HFF-Myc (cell line): ENCODE results near the gene NBAS.

Experiments used
- DNase-seq: peaks from one replicate; pipeline ENCODE4 v3.0.0-alpha.2; 2011; ENCODE audit warnings: low read depth; ENCODE audit errors: extremely low read depth
- H3K4me3 ChIP-seq: replicated peaks from 2 replicates; pipeline ENCODE4 v1.5.1; 2011; ENCODE audit warnings: low read depth, mild to moderate bottlenecking, control low read depth, low read length
- TF ChIP-seq, protein P1 (sequence below): IDR thresholded peaks from 2 replicates; pipeline ENCODE4 v1.5.1; 2012; ENCODE audit warnings: mild to moderate bottlenecking, low read depth, low read length, control low read depth; ENCODE audit errors: missing control alignments

NBAS gene

DNA sequence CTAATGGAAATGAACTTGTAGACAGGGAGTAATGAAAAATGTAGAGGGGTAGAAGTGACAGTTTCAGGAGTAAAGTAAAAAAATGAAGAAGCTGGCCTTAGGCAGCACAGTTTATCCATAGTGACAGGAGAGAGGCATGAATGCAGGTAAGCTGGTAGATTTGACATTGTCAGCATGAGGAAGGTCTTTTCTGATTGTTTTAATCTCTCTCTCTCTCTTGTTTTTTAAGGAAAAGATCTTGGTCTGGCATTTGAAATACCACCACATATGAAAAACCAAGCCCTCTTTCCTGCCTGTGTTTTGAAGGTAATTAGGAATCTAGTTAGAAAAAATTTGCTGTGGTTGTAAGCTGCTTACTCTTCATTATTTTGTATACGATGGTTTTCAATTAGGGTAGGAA is 44.6 kb upstream of the NBAS start:
- DNase-seq = no peak
- H3K4me3 ChIP-seq = no peak overlapping the region
- TF ChIP-seq, protein P1, sequence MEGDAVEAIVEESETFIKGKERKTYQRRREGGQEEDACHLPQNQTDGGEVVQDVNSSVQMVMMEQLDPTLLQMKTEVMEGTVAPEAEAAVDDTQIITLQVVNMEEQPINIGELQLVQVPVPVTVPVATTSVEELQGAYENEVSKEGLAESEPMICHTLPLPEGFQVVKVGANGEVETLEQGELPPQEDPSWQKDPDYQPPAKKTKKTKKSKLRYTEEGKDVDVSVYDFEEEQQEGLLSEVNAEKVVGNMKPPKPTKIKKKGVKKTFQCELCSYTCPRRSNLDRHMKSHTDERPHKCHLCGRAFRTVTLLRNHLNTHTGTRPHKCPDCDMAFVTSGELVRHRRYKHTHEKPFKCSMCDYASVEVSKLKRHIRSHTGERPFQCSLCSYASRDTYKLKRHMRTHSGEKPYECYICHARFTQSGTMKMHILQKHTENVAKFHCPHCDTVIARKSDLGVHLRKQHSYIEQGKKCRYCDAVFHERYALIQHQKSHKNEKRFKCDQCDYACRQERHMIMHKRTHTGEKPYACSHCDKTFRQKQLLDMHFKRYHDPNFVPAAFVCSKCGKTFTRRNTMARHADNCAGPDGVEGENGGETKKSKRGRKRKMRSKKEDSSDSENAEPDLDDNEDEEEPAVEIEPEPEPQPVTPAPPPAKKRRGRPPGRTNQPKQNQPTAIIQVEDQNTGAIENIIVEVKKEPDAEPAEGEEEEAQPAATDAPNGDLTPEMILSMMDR = no peak

DNA sequence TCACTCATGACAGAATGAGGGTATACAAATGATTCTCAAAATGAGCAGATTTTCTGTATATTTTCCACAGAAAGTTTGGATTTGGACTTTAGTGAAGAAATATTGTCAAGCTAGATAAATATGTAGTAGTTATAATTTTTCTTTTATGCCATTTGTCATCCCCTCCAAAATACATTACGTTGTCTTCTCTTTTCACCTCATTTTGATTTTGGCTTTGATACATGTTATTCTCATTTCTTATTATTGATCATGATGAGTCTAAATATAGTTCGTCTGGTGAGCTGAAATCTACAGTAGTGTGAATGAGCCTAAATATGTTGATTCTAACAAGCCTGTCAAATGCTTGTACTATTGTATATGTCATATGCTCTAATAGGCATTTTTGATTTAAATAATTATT is 42.8 kb upstream of the NBAS start:
- DNase-seq = no peak
- TF ChIP-seq, protein P1 = no peak
- H3K4me3 ChIP-seq = no peak overlapping the region

DNA sequence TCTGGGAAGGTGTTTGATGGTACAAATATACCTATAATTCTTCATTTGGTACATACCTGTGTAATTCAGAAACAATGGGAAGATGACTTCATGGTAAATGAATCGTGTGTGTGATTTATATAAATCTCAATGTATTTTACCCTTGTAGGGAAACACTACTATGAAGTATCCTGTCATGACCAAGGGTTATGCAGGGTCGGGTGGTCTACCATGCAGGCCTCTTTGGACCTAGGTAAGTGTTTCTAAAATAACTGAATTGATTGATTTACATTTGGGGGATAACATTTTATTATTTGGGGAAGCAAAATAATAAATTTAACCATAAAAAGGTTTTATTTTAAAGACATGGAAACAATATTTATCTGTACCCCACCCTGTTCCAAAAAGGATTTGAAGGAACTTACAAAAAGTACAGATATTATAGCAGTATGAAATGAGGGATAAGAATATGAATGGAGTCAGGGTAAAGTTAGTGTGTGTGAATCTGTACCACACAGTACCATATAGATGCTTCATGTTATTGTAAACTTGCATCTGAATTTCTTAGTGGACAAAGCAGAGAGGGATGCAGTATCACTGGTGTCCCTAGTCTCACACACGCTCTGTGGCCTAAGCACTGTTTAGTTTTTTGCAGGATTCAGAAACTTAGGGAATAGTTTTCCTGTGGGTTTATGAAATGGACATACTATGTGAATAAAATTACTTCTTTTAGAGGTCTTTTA is 42.1 kb upstream of the NBAS start:
- H3K4me3 ChIP-seq = no peak overlapping the region
- TF ChIP-seq, protein P1 = no peak
- DNase-seq = no peak

DNA sequence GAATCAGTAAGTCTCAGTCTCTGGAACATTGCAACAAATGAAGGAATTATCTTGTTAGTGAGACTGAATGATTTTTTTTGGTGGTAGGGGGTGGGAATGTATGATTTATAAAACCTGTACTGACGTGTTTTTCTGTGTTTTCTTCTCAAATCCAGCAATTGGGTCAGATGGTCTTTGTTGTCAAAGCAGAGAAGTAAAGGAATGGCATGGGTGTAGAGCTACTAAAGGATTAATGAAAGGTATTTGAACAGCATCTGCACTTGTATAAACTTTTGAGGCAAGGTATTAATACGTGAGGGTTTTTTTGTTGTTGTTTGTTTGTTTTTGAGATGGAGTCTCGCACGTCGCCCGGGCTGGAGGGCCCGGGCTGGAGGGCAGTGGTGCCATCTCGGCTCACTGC is 41.3 kb upstream of the NBAS start:
- DNase-seq = no peak
- H3K4me3 ChIP-seq = no peak overlapping the region
- TF ChIP-seq, protein P1 = no peak

DNA sequence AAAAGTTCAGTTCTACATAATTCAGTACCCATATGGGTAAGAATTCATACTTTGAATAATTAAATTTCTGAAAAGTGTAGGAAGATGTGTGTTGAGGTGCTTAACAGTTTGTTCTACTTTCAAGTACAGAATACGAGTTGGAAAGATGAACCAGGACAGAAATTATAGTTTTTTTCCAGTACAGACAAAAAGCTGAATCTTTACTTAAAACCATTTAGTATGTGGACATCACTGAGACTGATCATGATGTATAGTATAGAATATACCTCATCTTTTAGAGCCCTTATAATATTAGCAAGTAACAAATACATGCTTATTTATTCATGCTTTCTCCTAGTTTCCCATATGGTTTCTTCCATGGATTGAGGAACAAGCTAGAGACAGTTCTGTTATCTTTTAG is 40.5 kb upstream of the NBAS start:
- DNase-seq = no peak
- TF ChIP-seq, protein P1 = no peak
- H3K4me3 ChIP-seq = no peak overlapping the region

DNA sequence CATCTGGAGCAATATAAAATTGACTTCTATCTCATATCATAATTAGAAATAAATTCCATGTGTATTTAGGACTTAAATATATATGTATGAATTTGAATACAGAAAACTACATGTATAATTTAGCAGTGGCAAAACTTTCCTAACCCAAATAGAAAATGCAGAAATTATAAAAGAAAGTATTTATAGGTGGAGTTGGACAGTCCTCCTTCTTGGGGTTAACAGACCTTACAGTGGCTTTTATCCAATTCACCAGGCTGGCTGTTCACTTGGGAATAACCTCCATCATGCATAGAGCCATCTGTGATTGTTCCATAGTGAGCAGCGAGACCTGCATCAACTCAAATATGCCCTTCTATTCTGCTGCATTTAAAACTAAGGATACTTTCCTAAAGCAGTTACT is 38.9 kb upstream of the NBAS start:
- no peak overlapping the region for H3K4me3 ChIP-seq
- no peak for DNase-seq
- TF ChIP-seq, protein P1 = no peak

DNA sequence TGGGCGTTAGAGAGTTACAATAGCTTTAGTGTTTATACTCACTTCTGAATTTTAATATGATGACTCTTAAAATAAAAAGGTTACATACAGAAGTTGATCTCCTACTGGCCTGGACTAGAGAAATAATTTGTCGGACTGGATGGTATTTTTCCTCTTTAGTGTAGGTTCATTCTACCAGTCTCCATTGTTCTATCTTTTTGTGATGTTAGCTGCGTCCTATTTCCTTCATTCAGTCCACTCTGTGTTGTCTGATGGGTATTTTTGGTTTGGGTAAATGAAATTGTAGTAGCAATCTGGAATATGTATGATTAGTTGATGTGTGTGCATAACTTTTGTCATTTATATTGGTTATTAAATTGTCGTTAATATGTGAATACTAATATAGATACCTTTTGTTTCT is 35.8 kb upstream of the NBAS start:
- no peak for DNase-seq
- no peak overlapping the region for H3K4me3 ChIP-seq
- TF ChIP-seq, protein P1 = no peak
